GM23338 (cell line): ENCODE measurements around the gene MTIF2. TPM values are rescaled to one million over a fixed set of nuclear protein-coding genes. Genes with fewer than 3 reads are reported as not detected.

Experiments
- ATAC-seq: fragments of 200-7000 bp; cut with Tn5 transposase; 3 replicates; pipeline ENCODE4 v1.9.1; 2020
- DNase-seq: peaks from one replicate; pipeline ENCODE4 v3.0.0-alpha.2; 2015; ENCODE audit warnings: low spot score
- H2AFZ ChIP-seq: fragments of 200-600 bp; sonication (generic); 2 replicates; pipeline ENCODE4 v1.8.0; 2016; ENCODE audit warnings: antibody characterized with exemption, mild to moderate bottlenecking, moderate library complexity
- H3F3A ChIP-seq: fragments of 200-600 bp; sonication (generic); replicated peaks from 2 replicates; pipeline ENCODE4 v1.8.0; 2017; ENCODE audit warnings: antibody characterized with exemption, mixed run types, low read depth
- H3K27ac ChIP-seq: fragments of 200-600 bp; sonication (generic); 2 replicates; pipeline ENCODE4 v1.6.1; 2016; ENCODE audit warnings: low read depth
- H3K27me3 ChIP-seq: fragments of 200-600 bp; sonication (generic); 2 replicates; pipeline ENCODE4 v1.8.0; 2016; ENCODE audit warnings: mild to moderate bottlenecking, mixed run types, moderate library complexity; ENCODE audit not compliant: insufficient read depth
- H3K36me3 ChIP-seq: fragments of 200-600 bp; sonication (generic); 2 replicates; pipeline ENCODE4 v1.8.0; 2016; ENCODE audit warnings: mild to moderate bottlenecking; ENCODE audit not compliant: insufficient read depth
- H3K4me1 ChIP-seq: fragments of 200-600 bp; sonication (generic); 2 replicates; pipeline ENCODE4 v1.8.0; 2016; ENCODE audit warnings: mild to moderate bottlenecking, moderate library complexity; ENCODE audit not compliant: insufficient read depth
- H3K4me2 ChIP-seq: fragments of 200-600 bp; sonication (generic); 2 replicates; pipeline ENCODE4 v1.7.1; 2017; ENCODE audit warnings: mixed run types
- H3K4me3 ChIP-seq: fragments of 200-600 bp; sonication (generic); 2 replicates; pipeline ENCODE4 v1.6.1; 2016; ENCODE audit warnings: mixed run types
- H3K79me2 ChIP-seq: fragments of 200-600 bp; sonication (generic); replicated peaks from 2 replicates; pipeline ENCODE4 v1.8.0; 2017; ENCODE audit warnings: mild to moderate bottlenecking; ENCODE audit not compliant: insufficient read depth
- H3K9me2 ChIP-seq: fragments of 200-600 bp; sonication (generic); 2 replicates; pipeline ENCODE4 v1.8.0; 2017; ENCODE audit not compliant: insufficient read depth
- H4K20me1 ChIP-seq: fragments of 200-600 bp; sonication (generic); replicated peaks from 2 replicates; pipeline ENCODE4 v1.8.0; 2017; ENCODE audit warnings: mild to moderate bottlenecking; ENCODE audit not compliant: insufficient read depth
- H3K27ac Mint-ChIP-seq: 2 replicates; pipeline ENCODE4 v1.8.0; 2020; ENCODE audit warnings: inconsistent platforms, mild to moderate bottlenecking, moderate library complexity, mixed read lengths
- H3K27me3 Mint-ChIP-seq: 3 replicates; pipeline ENCODE4 v1.8.0; 2022; ENCODE audit warnings: low read depth, mild to moderate bottlenecking, moderate library complexity, mixed read lengths, inconsistent platforms; ENCODE audit not compliant: insufficient read depth, poor library complexity
- H3K36me3 Mint-ChIP-seq: 3 replicates; pipeline ENCODE4 v1.8.0; 2021; ENCODE audit warnings: low read depth, mild to moderate bottlenecking, inconsistent platforms, moderate library complexity, mixed read lengths
- H3K4me1 Mint-ChIP-seq: 3 replicates; pipeline ENCODE4 v1.8.0; 2020; ENCODE audit warnings: mild to moderate bottlenecking, inconsistent platforms, mixed read lengths
- H3K4me3 Mint-ChIP-seq: 3 replicates; pipeline ENCODE4 v1.8.0; 2021; ENCODE audit warnings: moderate library complexity, mild to moderate bottlenecking, inconsistent platforms, mixed read lengths
- H3K9me3 Mint-ChIP-seq: 3 replicates; pipeline ENCODE4 v1.8.0; 2020; ENCODE audit warnings: moderate library complexity, mild to moderate bottlenecking, inconsistent platforms, mixed read lengths
- CREB1 ChIP-seq: fragments of 250-450 bp; sonication (Bioruptor Pico); IDR thresholded peaks from 2 replicates; pipeline ENCODE4 v1.5.0; 2020; ENCODE audit warnings: low read depth, mild to moderate bottlenecking, moderate library complexity
- CTCF ChIP-seq, 2 experiments: fragments of 200-600 bp in 1 of 2; sonication (generic) in 1 of 2; conservative IDR thresholded peaks; 2 replicates each; pipeline versions ENCODE4 v1.5.1 to v1.6.1; 2016 to 2017; ENCODE audit warnings: antibody characterized with exemption in 2 of 2, low read depth in 2 of 2, mild to moderate bottlenecking in 2 of 2, moderate library complexity in 1 of 2
- ETS1 ChIP-seq: IDR thresholded peaks from 2 replicates; pipeline ENCODE4 v1.6.1; 2016; ENCODE audit warnings: antibody characterized with exemption
- EZH2 ChIP-seq: fragments of 200-600 bp; sonication (generic); IDR thresholded peaks from one replicate; pipeline ENCODE4 v1.8.0; 2017; ENCODE audit warnings: antibody characterized with exemption, mild to moderate bottlenecking, low read depth; ENCODE audit not compliant: unreplicated experiment
- EZH2phosphoT487 ChIP-seq: fragments of 200-600 bp; sonication (generic); IDR thresholded peaks from one replicate; pipeline ENCODE4 v1.8.1; 2018; ENCODE audit warnings: antibody characterized with exemption; ENCODE audit not compliant: unreplicated experiment
- JUNB ChIP-seq: IDR thresholded peaks from one replicate; pipeline ENCODE4 v1.6.1; 2016; ENCODE audit warnings: antibody characterized with exemption; ENCODE audit not compliant: unreplicated experiment
- NANOG ChIP-seq: IDR thresholded peaks from 2 replicates; pipeline ENCODE4 v1.6.1; 2016; ENCODE audit warnings: antibody characterized with exemption, borderline replicate concordance
- POLR2AphosphoS5 ChIP-seq: IDR thresholded peaks from 2 replicates; pipeline ENCODE4 v1.6.1; 2016; ENCODE audit warnings: antibody characterized with exemption, low read depth
- REST ChIP-seq: IDR thresholded peaks from one replicate; pipeline ENCODE4 v1.6.1; 2018; ENCODE audit warnings: antibody characterized with exemption; ENCODE audit not compliant: unreplicated experiment
- STAT1 ChIP-seq: IDR thresholded peaks from one replicate; pipeline ENCODE4 v1.6.1; 2016; ENCODE audit warnings: antibody characterized with exemption; ENCODE audit not compliant: unreplicated experiment
- ZNF114 ChIP-seq: fragments of 250-450 bp; sonication (Bioruptor Pico); IDR thresholded peaks from 2 replicates; pipeline ENCODE4 v1.5.0; 2020; ENCODE audit warnings: mild to moderate bottlenecking, moderate library complexity
- ZNF331 ChIP-seq: fragments of 250-450 bp; sonication (Bioruptor Pico); IDR thresholded peaks from 2 replicates; pipeline ENCODE4 v1.5.0; 2020; ENCODE audit warnings: low read depth, mild to moderate bottlenecking, moderate library complexity
- ZNF462 ChIP-seq: fragments of 250-450 bp; sonication (Bioruptor Pico); IDR thresholded peaks from 2 replicates; pipeline ENCODE4 v1.5.0; 2020; ENCODE audit warnings: mild to moderate bottlenecking, moderate library complexity
- polyA plus RNA-seq: library from polyadenylated mRNA; unstranded; fragments of >200 nt; fragmentation: Nextera tagmentation; extraction: Ambion mirVana; gene quantifications from 2 replicates; pipeline ENCODE4 v1.2.1, GENCODE V29; 2016
- total RNA-seq: library from RNA; depleted of rRNA; stranded (reverse); fragments of >200 nt; shearing (Covaris generic); gene quantifications from 2 replicates; pipeline ENCODE4 v1.2.3, GENCODE V29; 2014

MTIF2 gene
- total and polyA plus RNA-seq, 2 experiments from 2014 or later = 32.5 to 38.9 TPM

GRCh38 chr2:55236992-55237543 is 32.0 kb downstream of the MTIF2 start:
- H3K27me3 Mint-ChIP-seq = peaks cover 22% of the 10 kb centered on the region
- H3K36me3 Mint-ChIP-seq = peaks cover 52% of the 10 kb centered on the region
- H2AFZ ChIP-seq = no peak overlapping the region
- H3K9me2 ChIP-seq = no peaks in the 10 kb centered on the region
- TF ChIP-seq REST (no peak), NANOG (no peak), EZH2 (no peak), EZH2phosphoT487 (no peak), CTCF (conservative IDR thresholded peaks at IDR 0.05; ENCODE audit: low read depth in 2 of 2) (no peak), ZNF331 (CRISPR knock-in tag) (no peak), POLR2AphosphoS5 (no peak), CREB1 (CRISPR knock-in tag) (no peak), ZNF462 (CRISPR knock-in tag) (no peak), ETS1 (no peak), ZNF114 (CRISPR knock-in tag) (no peak), JUNB (no peak), STAT1 (no peak)
- no peak overlapping the region for H3K4me3 ChIP-seq
- no peak for ATAC-seq
- peaks cover 38% of the 10 kb centered on the region for H3K36me3 ChIP-seq
- H3K4me3 Mint-ChIP-seq = no peak overlapping the region
- H3K4me1 Mint-ChIP-seq = peaks cover 11% of the 10 kb centered on the region; the same call in 2 of the 3 replicates
- no peaks in the 10 kb centered on the region; the same call in 2 of the 3 replicates for H3K9me3 Mint-ChIP-seq
- DNase-seq = no peak
- H3K79me2 ChIP-seq = peaks cover 21% of the 10 kb centered on the region
- H3K27me3 ChIP-seq = no peaks in the 10 kb centered on the region
- peaks cover 48% of the 10 kb centered on the region for H3F3A ChIP-seq
- peak overlapping the region; percentile 79 for H3K27ac ChIP-seq
- H3K4me2 ChIP-seq = no peak overlapping the region
- H3K4me1 ChIP-seq = peaks cover 14% of the 10 kb centered on the region
- no peak overlapping the region for H3K27ac Mint-ChIP-seq
- H4K20me1 ChIP-seq = peaks cover 20% of the 10 kb centered on the region; the same call in 1 of the 2 replicates
